ENCODE data around the gene LAMA2.

LAMA2 gene

GRCh38 chr6:129096651-129097290 is 213.8 kb downstream of the LAMA2 start:
- DNase-seq: no peak

- no peak for DNase-seq
These were observed 215.2 kb downstream of the LAMA2 start for GRCh38 chr6:129098061-129098553.

GRCh38 chr6:129099696-129100095 is 216.8 kb downstream of the LAMA2 start:
- no peak for DNase-seq

GRCh38 chr6:129100164-129100563 is 217.2 kb downstream of the LAMA2 start:
- DNase-seq: no peak

- no peak for DNase-seq
These were observed 219.8 kb downstream of the LAMA2 start for GRCh38 chr6:129102741-129103140.

- DNase-seq: no peak
These were observed 221.2 kb downstream of the LAMA2 start for GRCh38 chr6:129104131-129104530.

- no peak for DNase-seq
These were observed 221.6 kb downstream of the LAMA2 start for GRCh38 chr6:129104560-129104959.

- no peak for DNase-seq
These were observed 222.1 kb downstream of the LAMA2 start for GRCh38 chr6:129105035-129105434.

GRCh38 chr6:129105793-129106192 is 222.9 kb downstream of the LAMA2 start:
- no peak for DNase-seq

- DNase-seq: no peak
These were observed 225.4 kb downstream of the LAMA2 start for GRCh38 chr6:129108337-129108736.

GRCh38 chr6:129110690-129111343 is 227.9 kb downstream of the LAMA2 start:
- no peak for DNase-seq

GRCh38 chr6:129111346-129111745 is 228.4 kb downstream of the LAMA2 start:
- DNase-seq: no peak

GRCh38 chr6:129111853-129112252 is 228.9 kb downstream of the LAMA2 start:
- DNase-seq: no peak

GRCh38 chr6:129112591-129112990 is 229.7 kb downstream of the LAMA2 start:
- no peak for DNase-seq

GRCh38 chr6:129113637-129114036 is 230.7 kb downstream of the LAMA2 start:
- DNase-seq: no peak

- DNase-seq: no peak
These were observed 231.9 kb downstream of the LAMA2 start for GRCh38 chr6:129114636-129115391.

GRCh38 chr6:129115471-129115870 is 232.5 kb downstream of the LAMA2 start:
- DNase-seq: no peak

GRCh38 chr6:129117355-129117754 is 234.4 kb downstream of the LAMA2 start:
- no peak for DNase-seq

- DNase-seq: no peak
These were observed 238.1 kb downstream of the LAMA2 start for GRCh38 chr6:129120856-129121638.

- no peak for DNase-seq
These were observed 241.4 kb downstream of the LAMA2 start for GRCh38 chr6:129124347-129124746.

- DNase-seq: no peak
These were observed 247.2 kb downstream of the LAMA2 start for GRCh38 chr6:129130106-129130505.

- no peak for DNase-seq
These were observed 248.2 kb downstream of the LAMA2 start for GRCh38 chr6:129130959-129131681.
